GM10248 (cell line): ENCODE results near the gene ADGRL4.

Source experiments
- CTCF ChIA-PET: fragments of 300-600 bp; sonication (Branson Sonifier 250); formaldehyde crosslinking; extraction: SDS; loops from one replicate; lab custom pipeline; 2021; ENCODE audit warnings: antibody characterized with exemption; lab: Yijun Ruan, JAX
- POLR2A ChIA-PET: fragments of 350-650 bp; sonication (Branson Sonifier 250); formaldehyde crosslinking; extraction: SDS; loops from one replicate; lab custom pipeline; 2020; ENCODE audit warnings: antibody characterized with exemption; lab: Yijun Ruan, JAX
- DNase-seq: peaks from one replicate; pipeline ENCODE4 v3.0.0; 2012; ENCODE audit errors: extremely low spot score
- TF ChIP-seq, protein P1 (sequence below): IDR thresholded peaks from 2 replicates; pipeline ENCODE4 v1.5.1; 2012; ENCODE audit warnings: mild to moderate bottlenecking, low read depth; ENCODE audit errors: extremely low read depth, missing control alignments, control extremely low read depth

The ADGRL4 gene

DNA sequence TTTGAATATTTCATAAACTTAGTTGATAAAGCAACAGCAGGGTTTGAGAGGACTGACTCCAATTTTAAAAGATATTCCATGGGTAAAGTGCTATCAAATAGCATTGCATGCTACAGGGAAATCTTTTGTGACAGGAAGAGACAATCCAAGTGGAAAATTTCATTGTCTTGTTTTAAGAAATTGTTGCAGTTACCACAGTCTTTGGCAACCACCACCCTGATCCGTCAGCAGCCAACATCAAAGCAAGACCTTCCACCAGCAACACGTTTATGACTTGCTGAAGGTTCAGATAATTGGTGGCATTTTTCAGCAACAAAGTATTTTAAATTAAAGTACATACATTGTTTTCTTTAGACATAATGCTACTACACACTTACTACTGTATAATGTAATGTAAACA lies 47.8 kb downstream of the ADGRL4 start:
- DNase-seq = no peak
- TF ChIP-seq, protein P1, sequence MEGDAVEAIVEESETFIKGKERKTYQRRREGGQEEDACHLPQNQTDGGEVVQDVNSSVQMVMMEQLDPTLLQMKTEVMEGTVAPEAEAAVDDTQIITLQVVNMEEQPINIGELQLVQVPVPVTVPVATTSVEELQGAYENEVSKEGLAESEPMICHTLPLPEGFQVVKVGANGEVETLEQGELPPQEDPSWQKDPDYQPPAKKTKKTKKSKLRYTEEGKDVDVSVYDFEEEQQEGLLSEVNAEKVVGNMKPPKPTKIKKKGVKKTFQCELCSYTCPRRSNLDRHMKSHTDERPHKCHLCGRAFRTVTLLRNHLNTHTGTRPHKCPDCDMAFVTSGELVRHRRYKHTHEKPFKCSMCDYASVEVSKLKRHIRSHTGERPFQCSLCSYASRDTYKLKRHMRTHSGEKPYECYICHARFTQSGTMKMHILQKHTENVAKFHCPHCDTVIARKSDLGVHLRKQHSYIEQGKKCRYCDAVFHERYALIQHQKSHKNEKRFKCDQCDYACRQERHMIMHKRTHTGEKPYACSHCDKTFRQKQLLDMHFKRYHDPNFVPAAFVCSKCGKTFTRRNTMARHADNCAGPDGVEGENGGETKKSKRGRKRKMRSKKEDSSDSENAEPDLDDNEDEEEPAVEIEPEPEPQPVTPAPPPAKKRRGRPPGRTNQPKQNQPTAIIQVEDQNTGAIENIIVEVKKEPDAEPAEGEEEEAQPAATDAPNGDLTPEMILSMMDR = no peak
- ChIA-PET POLR2A (no interaction called here), CTCF (interaction anchor here (1.0 kb wide), 1 partner anchor 10 kb away, joined by 3 read pairs; no protein-coding TSS in a partner anchor)

DNA sequence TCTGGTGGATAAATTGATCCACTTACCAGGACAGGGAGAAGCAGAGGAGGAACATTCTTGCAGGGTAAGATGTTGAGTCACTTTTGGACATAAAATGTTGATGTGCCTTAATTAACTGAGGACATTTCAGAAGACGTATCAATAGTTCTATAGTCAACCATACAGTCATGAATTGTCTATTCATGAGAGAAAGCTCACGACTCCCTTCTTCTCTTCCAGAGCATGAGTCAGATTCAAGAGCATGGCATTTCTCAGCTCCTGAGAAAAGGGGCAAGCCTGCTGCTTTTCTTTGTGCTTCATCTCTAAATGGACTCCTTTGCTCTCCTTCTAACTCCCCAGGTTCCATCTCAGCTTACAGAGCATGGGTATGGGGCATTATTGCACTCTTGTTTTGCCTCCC lies 55.7 kb downstream of the ADGRL4 start:
- CTCF ChIA-PET = no interaction called here
- POLR2A ChIA-PET = no interaction called here
- no peak for DNase-seq
- TF ChIP-seq, protein P1 = no peak

DNA sequence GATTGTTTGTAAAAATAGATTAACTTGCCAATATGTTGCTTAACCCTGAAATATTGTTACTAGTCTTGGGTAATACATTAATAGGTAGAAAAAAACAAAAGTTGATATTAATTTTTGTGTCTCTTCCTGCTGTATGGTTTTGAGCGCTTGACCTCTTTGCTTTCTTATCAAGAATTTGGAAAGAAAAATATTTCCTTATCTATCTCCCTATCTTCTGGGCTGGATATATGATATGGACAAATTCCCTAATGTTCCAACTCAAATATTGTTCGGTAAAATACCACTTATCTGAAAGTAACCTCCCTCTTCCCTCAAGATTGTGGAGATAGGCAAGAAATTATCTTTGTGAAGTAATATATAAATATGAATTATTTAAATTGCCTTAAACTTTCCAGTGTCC lies 57.3 kb downstream of the ADGRL4 start:
- TF ChIP-seq, protein P1 = no peak
- ChIA-PET POLR2A (no interaction called here), CTCF (no interaction called here)
- no peak for DNase-seq

DNA sequence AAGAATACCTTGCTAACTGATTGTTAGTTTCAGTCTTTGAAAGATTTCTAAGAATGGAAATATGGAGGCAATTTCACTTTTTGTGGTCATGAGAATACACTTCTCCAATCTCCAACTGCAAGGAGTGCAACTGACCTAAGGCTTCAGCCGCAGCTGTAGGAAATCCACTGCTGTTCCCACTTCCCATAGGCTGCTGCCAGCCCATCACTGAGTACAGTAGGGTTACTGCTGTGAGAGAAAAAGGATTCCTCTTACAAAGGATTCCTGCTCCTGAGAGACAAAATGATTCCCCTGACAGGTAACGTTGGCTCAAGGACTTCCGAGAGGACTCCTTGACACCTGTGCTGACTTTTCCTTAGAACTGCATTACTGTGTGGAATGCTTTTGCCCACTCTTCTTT lies 87.4 kb downstream of the ADGRL4 start:
- ChIA-PET CTCF (no interaction called here), POLR2A (no interaction called here)
- TF ChIP-seq, protein P1 = no peak
- DNase-seq = no peak

DNA sequence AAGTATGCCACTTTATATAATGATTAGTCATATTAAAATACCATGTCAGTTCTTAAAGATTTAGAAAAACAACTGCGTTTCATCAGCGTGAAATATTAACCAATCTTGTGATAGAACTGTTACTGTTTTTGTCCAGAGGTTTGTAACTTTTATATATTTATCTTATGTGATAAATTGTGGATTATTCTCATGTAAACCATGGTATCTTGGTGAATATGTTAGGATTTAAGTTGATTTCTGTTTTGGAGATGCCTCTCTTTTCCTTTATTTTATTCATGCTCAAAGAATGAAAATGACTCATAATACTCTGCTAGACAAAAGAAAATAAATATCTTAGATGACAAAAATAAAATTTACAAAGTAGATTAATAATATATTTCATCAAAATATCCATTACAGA lies 88.4 kb downstream of the ADGRL4 start:
- TF ChIP-seq, protein P1 = no peak
- DNase-seq = no peak
- CTCF ChIA-PET = no interaction called here
- POLR2A ChIA-PET = no interaction called here

DNA sequence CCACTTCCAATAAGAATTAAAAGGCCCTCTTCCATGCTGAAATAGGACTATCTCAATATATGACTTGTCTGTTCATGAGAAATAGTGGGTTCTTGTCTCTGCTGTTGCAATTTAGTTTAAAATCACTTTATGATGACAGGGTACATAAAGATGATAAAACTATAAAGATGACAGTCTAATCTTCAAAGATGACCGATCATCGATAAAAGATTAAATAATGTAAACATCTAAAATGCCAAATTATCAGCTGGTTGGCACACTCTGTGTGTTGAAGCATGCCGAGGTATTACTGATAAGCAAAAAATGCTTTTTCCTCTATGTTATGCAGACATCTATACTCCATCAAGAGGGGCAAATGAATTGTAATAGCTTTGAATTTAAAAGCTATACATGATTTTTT lies 89.5 kb downstream of the ADGRL4 start:
- DNase-seq = no peak
- TF ChIP-seq, protein P1 = no peak
- ChIA-PET CTCF (no interaction called here), POLR2A (no interaction called here)

DNA sequence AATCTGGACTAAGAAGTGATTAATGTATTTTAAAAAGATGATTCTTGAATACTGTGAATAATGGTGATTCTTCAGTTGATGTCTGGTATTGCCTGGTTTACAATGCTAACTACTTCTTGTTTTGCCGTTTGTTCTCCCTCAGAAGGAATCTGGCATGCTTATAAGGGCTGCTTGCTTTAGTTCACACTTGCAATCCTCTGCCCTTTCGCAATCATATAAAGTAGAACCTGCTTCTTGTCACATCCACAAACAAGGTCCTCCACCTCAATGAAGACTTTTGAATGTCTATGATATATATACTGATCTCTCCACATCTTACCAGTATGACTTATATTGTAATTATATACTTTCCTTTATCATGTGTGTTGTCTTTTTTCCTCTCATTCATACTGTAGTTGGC lies 92.6 kb downstream of the ADGRL4 start:
- DNase-seq = no peak

More for the DNA sequence above, 92.6 kb downstream of the ADGRL4 start:
- CTCF ChIA-PET = no interaction called here
- POLR2A ChIA-PET = no interaction called here
- TF ChIP-seq, protein P1 = no peak
